UCSD-AML1 (cell line): ENCODE data around the gene CDH13.
A peak's percentile ranks its signal among the peaks of the same experiment; 100 is the strongest.

ENCODE experiments used
- DNase-seq: peaks from one replicate; lab custom pipeline; 2025; ENCODE audit not compliant: unreplicated experiment; lab: John Stamatoyannopoulos, UW

The CDH13 gene

DNA sequence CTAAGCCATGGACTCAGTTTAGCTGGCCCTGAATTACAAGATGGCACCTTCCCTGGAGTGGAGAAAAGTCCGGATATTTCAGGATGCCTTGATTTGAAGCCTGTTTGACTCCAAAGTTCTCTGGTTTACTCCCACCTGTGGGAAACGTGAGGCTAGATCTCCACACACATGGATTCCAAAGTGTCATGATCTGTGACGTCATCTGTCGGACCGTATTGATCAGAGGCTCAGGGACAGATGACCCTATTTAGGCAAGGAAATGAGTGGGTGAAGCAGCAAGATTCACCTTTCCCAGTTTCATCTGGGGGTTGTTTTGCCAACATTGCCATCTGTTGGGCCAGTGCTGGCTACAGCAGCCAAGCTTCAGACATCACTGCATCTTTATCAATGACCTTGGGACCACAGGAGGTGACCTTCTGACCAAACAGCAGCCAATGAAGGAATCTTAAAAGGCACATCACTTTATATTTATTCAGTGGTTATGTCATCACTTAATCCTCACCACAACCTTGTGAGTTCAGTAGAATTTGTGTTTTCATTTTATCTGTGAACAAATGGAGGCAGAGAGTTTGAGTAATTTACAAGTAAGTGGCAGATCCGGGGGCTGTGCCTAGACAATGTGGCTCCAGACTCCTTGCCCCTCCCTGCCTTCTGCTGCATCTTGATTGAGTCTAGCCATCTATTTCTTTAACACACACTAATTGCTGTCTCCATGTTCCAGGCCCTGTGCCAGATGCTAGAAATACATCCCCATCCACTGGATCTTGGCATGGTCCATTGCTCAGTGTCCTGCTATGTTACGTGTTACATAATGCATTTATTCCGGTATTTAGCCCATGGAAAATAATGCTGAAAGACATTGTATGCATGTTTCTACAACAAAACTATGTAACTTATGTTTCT is 1.5 kb upstream of the CDH13 start:
- DNase-seq: no peak

- DNase-seq: no peak
These were observed 1.3 kb downstream of the CDH13 start for GRCh38 chr16:82628088-82628423.

GRCh38 chr16:82628711-82629110 is 1.9 kb downstream of the CDH13 start:
- DNase-seq: no peak

- DNase-seq: no peak
These were observed 2.8 kb downstream of the CDH13 start for GRCh38 chr16:82629441-82630027.

- no peak for DNase-seq
These were observed 3.5 kb downstream of the CDH13 start for GRCh38 chr16:82630219-82630618.

- no peak for DNase-seq
These were observed 3.9 kb downstream of the CDH13 start for GRCh38 chr16:82630688-82631087.

- no peak for DNase-seq
These were observed 5.2 kb downstream of the CDH13 start for GRCh38 chr16:82631701-82632685.

- DNase-seq: no peak
These were observed 7.3 kb downstream of the CDH13 start for GRCh38 chr16:82633964-82634600.

GRCh38 chr16:82634955-82635610 is 8.3 kb downstream of the CDH13 start:
- no peak for DNase-seq

DNA sequence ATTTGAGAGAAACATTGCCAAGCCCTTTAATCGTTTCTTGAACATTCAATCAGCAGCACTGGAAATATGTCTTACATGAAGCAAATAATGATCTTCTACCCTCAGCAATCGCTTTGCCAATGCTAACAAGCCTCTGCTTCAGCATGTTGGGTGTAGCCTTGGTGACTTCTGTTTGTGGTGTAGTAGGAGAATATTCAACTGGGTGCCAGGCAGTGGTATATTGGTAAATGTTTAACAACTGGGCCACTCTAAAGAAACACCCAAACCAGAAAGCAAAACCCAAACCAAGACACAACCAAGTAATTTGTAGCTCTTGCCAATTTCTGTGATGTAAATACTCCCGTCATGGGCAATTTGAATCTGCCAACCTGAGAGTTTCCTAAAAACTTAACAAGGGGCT is 9.7 kb downstream of the CDH13 start:
- no peak for DNase-seq

- no peak for DNase-seq
These were observed 10.2 kb downstream of the CDH13 start for GRCh38 chr16:82636958-82637357.

- DNase-seq: no peak
These were observed 11.5 kb downstream of the CDH13 start for GRCh38 chr16:82638095-82638798.

DNA sequence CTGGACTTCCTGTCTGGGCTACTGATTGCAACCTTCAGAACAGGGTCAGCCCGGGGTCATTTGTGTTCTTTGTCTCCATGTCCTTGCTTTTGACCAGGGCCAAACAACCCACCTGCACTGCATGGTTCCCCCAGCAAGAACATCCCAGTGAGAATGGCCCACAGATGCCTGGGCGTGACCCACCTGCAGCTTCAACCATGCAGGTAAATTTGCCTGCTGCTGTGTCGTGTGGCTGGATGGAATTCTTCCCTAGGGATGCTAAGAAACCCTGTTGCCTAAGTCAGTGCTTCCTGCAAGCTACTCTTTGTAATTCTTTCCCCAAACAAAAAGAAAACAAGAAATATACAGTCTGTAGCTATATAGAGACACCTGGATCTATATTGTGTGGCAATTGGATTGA is 12.5 kb downstream of the CDH13 start:
- no peak for DNase-seq

DNA sequence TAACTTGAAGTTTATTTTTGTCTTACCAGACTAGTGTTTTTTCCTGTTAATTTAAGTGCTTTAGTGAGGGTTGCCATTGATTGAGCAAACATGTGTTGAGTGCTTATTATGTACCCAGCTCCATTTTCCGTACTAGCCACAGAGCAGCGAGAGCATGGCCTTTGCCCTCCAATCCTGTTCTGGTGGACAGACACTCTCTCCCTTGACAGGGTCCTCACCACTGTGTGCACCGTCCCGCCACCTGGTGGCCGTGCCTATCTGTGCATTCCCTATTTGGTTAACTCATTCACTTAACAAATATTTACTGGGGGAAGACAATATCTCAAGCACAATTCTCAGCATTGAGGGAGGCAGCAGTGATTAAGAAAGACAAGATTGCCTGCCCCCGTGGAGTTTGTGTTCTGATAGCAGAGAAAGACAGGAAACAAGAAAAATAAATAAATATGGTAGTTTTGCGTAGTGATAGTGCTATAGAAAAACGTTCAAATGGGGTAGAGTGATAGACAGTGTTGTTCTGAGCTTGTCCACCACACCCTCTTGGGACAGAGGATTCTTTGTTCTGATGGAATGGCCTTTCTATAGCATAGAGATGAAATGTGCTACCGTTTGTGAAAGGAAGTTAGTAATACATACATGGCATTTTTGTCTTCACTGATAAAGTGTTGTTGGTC is 13.0 kb downstream of the CDH13 start:
- DNase-seq: peak; percentile 26

GRCh38 chr16:82641336-82641984 is 14.7 kb downstream of the CDH13 start:
- no peak for DNase-seq

DNA sequence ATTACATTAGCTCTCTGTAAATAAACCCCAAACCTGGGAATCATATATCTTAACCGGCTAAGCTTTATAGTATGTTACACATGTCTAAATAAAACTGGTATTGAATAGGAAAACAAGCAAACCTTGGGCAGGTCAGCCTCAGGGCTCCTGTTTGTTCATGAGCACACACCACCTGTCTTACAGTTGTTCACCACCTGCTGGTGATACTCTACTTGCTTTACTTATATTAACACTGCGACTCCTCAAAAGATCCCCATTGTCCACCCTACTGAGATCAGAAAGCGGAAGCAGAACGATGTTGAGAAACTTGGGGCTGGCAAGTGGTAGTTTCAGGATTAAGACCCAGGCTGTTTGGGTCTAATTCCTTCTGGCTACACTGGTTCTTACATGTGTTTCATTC is 16.4 kb downstream of the CDH13 start:
- no peak for DNase-seq

DNA sequence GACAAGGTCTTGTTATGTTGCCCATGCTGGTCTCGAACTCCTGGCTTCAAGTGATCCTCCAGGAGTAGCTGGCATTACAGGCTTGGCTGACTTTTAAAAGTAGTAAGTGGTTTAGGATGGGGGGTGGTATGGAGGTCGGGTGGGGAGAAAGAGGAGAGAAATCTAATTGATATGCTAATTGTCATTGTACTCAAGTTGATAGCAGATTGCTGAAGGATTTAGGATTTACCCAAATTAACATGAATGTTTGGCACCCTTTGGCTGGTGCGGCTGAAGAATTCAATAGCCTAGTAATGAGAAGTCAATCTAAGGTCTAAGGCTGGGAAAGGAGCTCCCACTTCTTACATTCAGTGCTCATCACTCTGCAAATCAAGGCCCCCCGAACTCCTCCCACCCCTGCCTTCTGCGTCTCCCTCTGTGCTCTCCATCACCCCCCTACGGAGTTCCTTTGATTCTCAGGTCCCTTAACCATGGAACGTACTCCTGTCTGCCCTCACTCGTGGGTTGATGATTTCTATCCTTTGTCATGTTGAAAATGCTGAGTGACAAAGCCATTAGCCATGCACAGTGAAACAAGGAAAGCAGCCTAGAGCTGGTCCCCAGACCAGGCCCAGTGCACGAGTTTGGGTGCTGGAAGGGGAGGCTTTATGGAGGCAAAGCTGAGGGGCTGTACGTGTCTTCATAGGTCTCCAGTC is 17.3 kb downstream of the CDH13 start:
- DNase-seq: no peak

GRCh38 chr16:82646504-82646903 is 19.7 kb downstream of the CDH13 start:
- no peak for DNase-seq
